Myocyte (in vitro differentiated cells): Measurements from ENCODE around the gene VAT1L. TPM values are rescaled to one million over a fixed set of nuclear protein-coding genes. Genes with fewer than 3 reads are reported as not detected.

Experiments
- DNase-seq: peaks from one replicate; pipeline ENCODE4 v3.0.0-alpha.2; 2012; ENCODE audit warnings: low read depth
- total RNA-seq: library from RNA; depleted of rRNA; stranded (reverse); fragments of >200 nt; gene quantifications from 2 replicates; pipeline ENCODE4 v1.2.3, GENCODE V29; 2014

Gene VAT1L
- total RNA-seq, 1 donor from 2014 or later, result not detected

- DNase-seq, result no peak
Measured at GRCh38 chr16:77781091-77781490, 7.3 kb upstream of the VAT1L start.

GRCh38 chr16:77782694-77783093 is 5.7 kb upstream of the VAT1L start:
- DNase-seq, result no peak

GRCh38 chr16:77784441-77785372 is 3.7 kb upstream of the VAT1L start:
- no peak for DNase-seq

GRCh38 chr16:77785373-77785764 is 3.0 kb upstream of the VAT1L start:
- no peak for DNase-seq

- no peak for DNase-seq
Measured at GRCh38 chr16:77786186-77786847, 2.0 kb upstream of the VAT1L start.

- DNase-seq, result no peak
Measured at GRCh38 chr16:77787452-77787851, 912 bp upstream of the VAT1L start.

- DNase-seq, result no peak
Measured at GRCh38 chr16:77789085-77790008, 983 bp downstream of the VAT1L start.

- no peak for DNase-seq
Measured at GRCh38 chr16:77790009-77790372, 1.6 kb downstream of the VAT1L start.

GRCh38 chr16:77790912-77791311 is 2.5 kb downstream of the VAT1L start:
- no peak for DNase-seq

- DNase-seq, result no peak
Measured at GRCh38 chr16:77793417-77793816, 5.1 kb downstream of the VAT1L start.

GRCh38 chr16:77794586-77794985 is 6.2 kb downstream of the VAT1L start:
- no peak for DNase-seq

GRCh38 chr16:77801817-77802216 is 13.5 kb downstream of the VAT1L start:
- no peak for DNase-seq

GRCh38 chr16:77805398-77805797 is 17.0 kb downstream of the VAT1L start:
- no peak for DNase-seq

- DNase-seq, result no peak
Measured at GRCh38 chr16:77807021-77807420, 18.7 kb downstream of the VAT1L start.

GRCh38 chr16:77812856-77813500 is 24.6 kb downstream of the VAT1L start:
- no peak for DNase-seq

GRCh38 chr16:77816293-77816692 is 27.9 kb downstream of the VAT1L start:
- DNase-seq, result no peak

GRCh38 chr16:77820340-77820739 is 32.0 kb downstream of the VAT1L start:
- no peak for DNase-seq

- no peak for DNase-seq
Measured at GRCh38 chr16:77822661-77823060, 34.3 kb downstream of the VAT1L start.

- no peak for DNase-seq
Measured at GRCh38 chr16:77823067-77823466, 34.7 kb downstream of the VAT1L start.

GRCh38 chr16:77825196-77825595 is 36.8 kb downstream of the VAT1L start:
- no peak for DNase-seq

- no peak for DNase-seq
Measured at GRCh38 chr16:77827032-77827431, 38.7 kb downstream of the VAT1L start.
